Brain microvascular endothelial cell (primary cell): Measurements from ENCODE around the gene SLC16A3.
"Not testable (repeated sequence)": the region's sequence is repeated elsewhere in the genome, so short reads cannot be mapped to it uniquely, and the experiment has no call there.

Source experiments
- DNase-seq: peaks from one replicate; pipeline ENCODE4 v3.0.0-alpha.2; 2020
- H3K27ac ChIP-seq: fragments of 250-450 bp; sonication (Bioruptor Pico); 2 replicates; pipeline ENCODE4 v1.5.1; 2020; ENCODE audit warnings: mild to moderate bottlenecking, moderate library complexity
- H3K27me3 ChIP-seq: fragments of 250-450 bp; sonication (Bioruptor Pico); replicated peaks from 2 replicates; pipeline ENCODE4 v1.5.1; 2020; ENCODE audit warnings: mild to moderate bottlenecking
- H3K36me3 ChIP-seq: fragments of 250-450 bp; sonication (Bioruptor Pico); replicated peaks from 2 replicates; pipeline ENCODE4 v1.5.1; 2020; ENCODE audit warnings: mild to moderate bottlenecking
- H3K4me3 ChIP-seq: 2 replicates; pipeline ENCODE4 v1.5.1; 2011; ENCODE audit warnings: low read depth, mild to moderate bottlenecking, control low read depth, low read length, moderate library complexity
- in situ Hi-C: cut with HindIII; loops from 2 replicates; pipeline ENCODE4 v1.10.0; 2017; ENCODE audit warnings: low sequenced_read_pairs, low pct_ligation_motif_present
- TF ChIP-seq, protein P1 (sequence below): IDR thresholded peaks from 2 replicates; pipeline ENCODE4 v1.5.1; 2011; ENCODE audit warnings: low read depth, mild to moderate bottlenecking, moderate library complexity, low read length, control low read depth, inconsistent platforms; ENCODE audit errors: missing control alignments

Gene SLC16A3

DNA sequence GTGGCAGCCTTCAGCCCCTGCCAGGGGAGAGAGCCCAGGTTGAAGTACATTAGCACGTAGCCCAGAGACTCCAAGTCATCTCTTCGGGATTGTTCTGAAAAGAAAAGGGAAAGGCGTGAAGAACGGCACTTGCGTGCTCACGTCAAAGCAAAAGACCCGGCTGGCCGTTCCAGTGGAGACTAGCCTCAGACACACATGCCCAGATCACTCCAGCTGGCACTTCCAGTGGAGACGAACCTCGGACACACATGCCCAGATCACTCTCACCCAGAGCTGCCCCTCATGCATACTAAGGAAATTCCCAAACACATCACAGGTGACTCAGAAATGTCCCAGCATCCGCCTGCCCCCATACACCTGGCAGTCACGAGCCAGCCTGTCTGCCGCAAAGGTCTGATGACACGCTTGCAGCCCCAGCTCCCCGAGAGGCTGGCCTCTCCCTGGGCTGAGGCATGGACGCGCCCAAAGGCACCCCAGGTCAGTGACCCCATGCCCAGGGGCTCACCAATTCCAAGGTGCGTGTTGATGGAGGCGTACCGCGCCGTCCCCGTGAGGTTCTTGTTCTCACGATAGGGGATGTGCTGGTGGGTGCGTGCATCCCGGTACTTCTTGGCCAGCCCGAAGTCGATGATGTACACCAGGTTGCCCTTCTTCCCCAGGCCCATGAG is 23.8 kb downstream of the SLC16A3 start:
- Histone ChIP-seq H3K36me3 (peaks cover 82% of the 10 kb centered on the region), H3K4me3 (no peak overlapping the region), H3K27ac (no peak overlapping the region), H3K27me3 (no peaks in the 10 kb centered on the region)
- DNase-seq, result no peak
- in situ Hi-C loops, result no loop called here
- TF ChIP-seq, protein P1, sequence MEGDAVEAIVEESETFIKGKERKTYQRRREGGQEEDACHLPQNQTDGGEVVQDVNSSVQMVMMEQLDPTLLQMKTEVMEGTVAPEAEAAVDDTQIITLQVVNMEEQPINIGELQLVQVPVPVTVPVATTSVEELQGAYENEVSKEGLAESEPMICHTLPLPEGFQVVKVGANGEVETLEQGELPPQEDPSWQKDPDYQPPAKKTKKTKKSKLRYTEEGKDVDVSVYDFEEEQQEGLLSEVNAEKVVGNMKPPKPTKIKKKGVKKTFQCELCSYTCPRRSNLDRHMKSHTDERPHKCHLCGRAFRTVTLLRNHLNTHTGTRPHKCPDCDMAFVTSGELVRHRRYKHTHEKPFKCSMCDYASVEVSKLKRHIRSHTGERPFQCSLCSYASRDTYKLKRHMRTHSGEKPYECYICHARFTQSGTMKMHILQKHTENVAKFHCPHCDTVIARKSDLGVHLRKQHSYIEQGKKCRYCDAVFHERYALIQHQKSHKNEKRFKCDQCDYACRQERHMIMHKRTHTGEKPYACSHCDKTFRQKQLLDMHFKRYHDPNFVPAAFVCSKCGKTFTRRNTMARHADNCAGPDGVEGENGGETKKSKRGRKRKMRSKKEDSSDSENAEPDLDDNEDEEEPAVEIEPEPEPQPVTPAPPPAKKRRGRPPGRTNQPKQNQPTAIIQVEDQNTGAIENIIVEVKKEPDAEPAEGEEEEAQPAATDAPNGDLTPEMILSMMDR, result no peak

DNA sequence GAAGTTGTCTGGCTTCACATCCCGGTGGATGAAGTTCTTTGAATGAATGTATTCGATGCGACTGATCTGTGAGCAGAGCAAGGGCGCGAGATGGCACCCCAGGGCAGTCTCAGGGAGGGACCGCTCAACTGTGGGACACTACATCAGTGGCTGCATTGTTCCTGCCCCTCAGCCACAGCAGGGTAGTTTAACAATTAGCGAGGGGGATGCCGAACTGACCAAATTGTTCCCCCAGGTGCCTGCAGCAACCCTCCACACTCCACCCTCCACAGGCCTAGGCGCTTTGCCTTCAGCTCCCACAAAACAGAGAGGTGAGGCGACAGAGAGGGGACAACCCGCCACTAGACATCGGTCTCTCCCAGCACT is 24.3 kb downstream of the SLC16A3 start:
- TF ChIP-seq, protein P1, result no peak
- H3K27ac ChIP-seq, result no peak overlapping the region

DNA sequence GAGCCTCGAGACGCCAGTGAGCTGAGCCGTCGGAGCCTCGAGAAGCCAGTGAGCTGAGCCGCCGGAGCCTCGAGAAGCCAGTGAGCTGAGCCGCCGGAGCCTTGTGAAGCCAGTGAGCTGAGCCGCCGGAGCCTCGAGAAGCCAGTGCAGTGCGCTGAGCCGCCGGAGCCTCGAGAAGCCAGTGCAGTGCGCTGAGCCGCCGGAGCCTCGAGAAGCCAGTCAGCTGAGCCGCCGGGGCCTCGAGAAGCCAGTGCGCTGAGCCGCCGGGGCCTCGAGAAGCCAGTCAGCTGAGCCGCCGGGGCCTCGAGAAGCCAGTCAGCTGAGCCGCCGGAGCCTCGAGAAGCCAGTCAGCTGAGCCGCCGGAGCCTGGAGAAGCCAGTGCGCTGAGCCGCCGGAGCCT is 25.3 kb downstream of the SLC16A3 start:
- H3K36me3 ChIP-seq, result peaks cover 79% of the 10 kb centered on the region
- H3K27me3 ChIP-seq, H3K4me3 ChIP-seq, H3K27ac ChIP-seq, DNase-seq, in situ Hi-C loops: not testable (repeated sequence)

More for the DNA sequence above, 24.3 kb downstream of the SLC16A3 start:
- in situ Hi-C loops, result no loop called here
- no peak overlapping the region for H3K4me3 ChIP-seq
- H3K27me3 ChIP-seq, result no peaks in the 10 kb centered on the region
- peaks cover 80% of the 10 kb centered on the region for H3K36me3 ChIP-seq
- DNase-seq, result no peak

DNA sequence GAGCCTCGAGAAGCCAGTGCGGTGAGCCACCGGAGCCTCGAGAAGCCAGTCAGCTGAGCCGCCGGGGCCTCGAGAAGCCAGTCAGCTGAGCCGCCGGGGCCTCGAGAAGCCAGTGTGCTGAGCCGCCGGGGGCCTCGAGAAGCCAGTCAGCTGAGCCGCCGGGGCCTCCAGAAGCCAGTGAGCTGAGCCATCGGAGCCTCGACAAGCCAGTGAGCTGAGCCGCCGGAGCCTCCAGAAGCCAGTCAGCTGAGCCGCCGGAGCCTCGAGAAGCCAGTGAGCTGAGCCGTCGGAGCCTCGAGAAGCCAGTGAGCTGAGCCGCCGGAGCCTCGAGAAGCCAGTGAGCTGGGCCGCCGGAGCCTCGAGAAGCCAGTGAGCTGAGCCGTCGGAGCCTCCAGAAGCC is 25.9 kb downstream of the SLC16A3 start:
- H3K27ac ChIP-seq, in situ Hi-C loops, H3K27me3 ChIP-seq, DNase-seq, H3K4me3 ChIP-seq: not testable (repeated sequence)
- H3K36me3 ChIP-seq, result peaks cover 79% of the 10 kb centered on the region

DNA sequence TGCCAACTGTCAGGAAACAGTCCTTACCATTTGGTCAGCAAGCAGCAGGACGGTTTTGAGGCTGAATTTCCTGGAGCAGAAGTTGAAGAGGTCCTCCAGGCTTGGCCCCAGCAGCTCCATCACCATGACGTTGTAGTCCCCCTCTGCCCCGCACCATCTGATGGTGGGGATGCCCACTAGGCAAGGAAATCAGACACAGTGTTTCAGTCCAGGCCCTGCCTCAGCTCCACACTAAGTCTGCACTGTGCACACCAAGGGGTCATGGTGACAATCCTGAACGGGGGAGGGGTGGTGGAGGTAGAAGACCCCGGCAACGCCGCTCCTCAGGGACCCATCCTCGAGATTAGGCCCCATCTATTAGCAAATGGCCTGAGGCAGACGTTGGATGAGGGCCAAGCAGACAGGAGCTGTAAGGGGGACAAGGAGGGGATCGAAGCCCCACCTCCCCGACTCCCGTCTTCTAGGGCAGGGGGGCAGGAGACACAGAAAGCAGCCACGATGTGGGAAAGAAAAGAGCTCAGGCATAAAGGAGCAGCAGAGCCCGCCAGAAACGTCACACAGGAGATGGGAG is 26.6 kb downstream of the SLC16A3 start:
- no peak overlapping the region for H3K27ac ChIP-seq
- H3K36me3 ChIP-seq, result peaks cover 78% of the 10 kb centered on the region
- no peak for DNase-seq
- TF ChIP-seq, protein P1, result no peak
- no peak overlapping the region for H3K4me3 ChIP-seq
- H3K27me3 ChIP-seq, result no peaks in the 10 kb centered on the region
- in situ Hi-C loops, result no loop called here

DNA sequence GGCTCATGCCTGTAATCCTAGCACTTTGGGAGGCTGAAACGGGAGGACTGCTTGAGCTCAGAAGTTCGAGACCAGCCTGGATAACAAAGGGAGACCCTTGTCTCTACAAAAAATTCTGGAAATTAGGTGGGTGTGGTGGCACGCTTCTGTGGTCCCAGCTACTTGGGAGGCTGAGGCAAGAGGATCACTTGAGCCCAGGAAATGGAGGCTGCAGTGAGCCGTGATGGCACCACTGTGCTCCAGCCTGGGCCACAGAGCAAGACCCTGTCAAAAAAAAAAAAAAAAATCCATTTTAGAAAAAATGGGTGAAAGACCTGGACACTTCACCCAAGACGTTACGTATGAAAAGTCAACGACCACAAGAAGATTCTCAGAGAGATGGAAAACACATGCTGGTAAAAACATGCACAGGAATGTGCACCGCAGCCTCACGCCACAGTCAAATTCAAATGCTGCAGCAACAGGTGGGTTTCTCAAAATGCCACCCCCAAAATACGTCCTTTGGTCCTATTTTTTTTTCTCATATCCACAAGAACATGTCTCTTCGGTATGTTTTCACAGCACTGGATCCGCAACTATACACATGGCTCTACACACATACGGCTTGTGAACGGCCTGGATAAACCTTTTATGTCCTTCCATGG is 27.5 kb downstream of the SLC16A3 start:
- Histone ChIP-seq H3K36me3 (peaks cover 78% of the 10 kb centered on the region), H3K4me3 (no peak overlapping the region), H3K27ac (no peak overlapping the region), H3K27me3 (no peaks in the 10 kb centered on the region)
- no peak for DNase-seq
- TF ChIP-seq, protein P1, result no peak
- in situ Hi-C loops, result no loop called here
